ENCODE measurements around the gene IL37. TPM values are rescaled to one million over a fixed set of nuclear protein-coding genes. Genes with fewer than 3 reads are reported as not detected.
"Not testable (repeated sequence)": the region's sequence is repeated elsewhere in the genome, so short reads cannot be mapped to it uniquely, and the experiment has no call there.

The IL37 gene
- total RNA-seq, 1 donor from 2014 or later, result not detected

DNA sequence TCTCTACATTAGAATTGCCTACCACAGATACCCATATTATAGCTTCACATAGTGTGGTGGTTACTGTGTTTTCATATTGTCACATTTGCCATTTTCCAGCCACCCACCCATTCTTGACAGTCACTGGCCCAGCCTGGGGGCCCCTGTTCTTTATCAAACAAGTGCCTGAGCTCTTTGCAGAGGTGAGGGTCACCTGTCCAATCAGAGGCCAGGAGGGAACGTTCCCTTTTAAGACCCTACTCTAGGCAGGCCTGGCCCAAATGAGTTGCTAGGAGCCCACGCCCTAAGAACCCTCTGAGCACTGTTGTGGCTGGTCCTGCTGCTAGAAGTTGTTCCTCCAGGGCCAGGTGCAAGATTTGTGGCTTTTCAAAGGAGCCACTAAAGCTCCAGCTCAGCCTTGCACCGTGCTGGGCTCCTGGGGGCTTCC, 5.2 kb downstream of the IL37 start:
- no peak for ATAC-seq
- intact Hi-C loops (cut with DNase I), result no loop called here
- no peak for DNase-seq (ENCODE audit: missing footprints)

GRCh38 chr2:112916625-112917247, 5.8 kb downstream of the IL37 start:
- intact Hi-C loops (cut with DNase I), result no loop called here
- no peak for ATAC-seq
- no peak for DNase-seq (ENCODE audit: missing footprints)

DNA sequence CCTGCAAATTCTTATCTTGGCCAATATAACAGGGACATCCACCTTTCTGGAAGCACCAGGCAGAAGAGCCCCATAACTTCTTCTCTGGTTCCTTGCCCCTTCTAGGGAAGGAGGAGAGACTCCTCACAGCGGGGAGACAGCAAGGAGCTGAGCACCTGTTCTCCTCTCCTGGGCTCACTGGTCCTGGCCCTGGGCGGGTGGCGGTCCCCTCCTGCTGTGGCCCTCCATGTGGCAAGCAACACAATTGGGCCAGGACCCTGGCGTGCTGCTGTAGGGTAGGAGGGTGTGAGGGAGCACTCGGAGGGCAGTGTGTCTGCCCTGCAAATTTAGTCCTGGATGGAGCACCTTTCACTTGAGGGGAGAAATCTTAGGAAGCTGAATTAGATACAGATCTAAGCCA, 6.9 kb downstream of the IL37 start:
- ATAC-seq (no peak), DNase-seq (ENCODE audit: missing footprints) (no peak)
- intact Hi-C loops (cut with DNase I), result no loop called here

- intact Hi-C loops (cut with DNase I), result no loop called here
- DNase-seq (ENCODE audit: missing footprints) (no peak), ATAC-seq (no peak)
These were observed 7.3 kb downstream of the IL37 start for GRCh38 chr2:112918256-112918655.

- no peak for DNase-seq (ENCODE audit: missing footprints)
- ATAC-seq, result no peak
- intact Hi-C loops (cut with DNase I), result no loop called here
These were observed 8.1 kb downstream of the IL37 start for GRCh38 chr2:112919086-112919485.

GRCh38 chr2:112920923-112921532, 10.1 kb downstream of the IL37 start:
- intact Hi-C loops (cut with DNase I), result no loop called here
- ATAC-seq (no peak), DNase-seq (ENCODE audit: missing footprints) (no peak)

GRCh38 chr2:112921982-112922381, 11.0 kb downstream of the IL37 start:
- intact Hi-C loops (cut with DNase I), result no loop called here
- DNase-seq (ENCODE audit: missing footprints) (no peak), ATAC-seq (no peak)

DNA sequence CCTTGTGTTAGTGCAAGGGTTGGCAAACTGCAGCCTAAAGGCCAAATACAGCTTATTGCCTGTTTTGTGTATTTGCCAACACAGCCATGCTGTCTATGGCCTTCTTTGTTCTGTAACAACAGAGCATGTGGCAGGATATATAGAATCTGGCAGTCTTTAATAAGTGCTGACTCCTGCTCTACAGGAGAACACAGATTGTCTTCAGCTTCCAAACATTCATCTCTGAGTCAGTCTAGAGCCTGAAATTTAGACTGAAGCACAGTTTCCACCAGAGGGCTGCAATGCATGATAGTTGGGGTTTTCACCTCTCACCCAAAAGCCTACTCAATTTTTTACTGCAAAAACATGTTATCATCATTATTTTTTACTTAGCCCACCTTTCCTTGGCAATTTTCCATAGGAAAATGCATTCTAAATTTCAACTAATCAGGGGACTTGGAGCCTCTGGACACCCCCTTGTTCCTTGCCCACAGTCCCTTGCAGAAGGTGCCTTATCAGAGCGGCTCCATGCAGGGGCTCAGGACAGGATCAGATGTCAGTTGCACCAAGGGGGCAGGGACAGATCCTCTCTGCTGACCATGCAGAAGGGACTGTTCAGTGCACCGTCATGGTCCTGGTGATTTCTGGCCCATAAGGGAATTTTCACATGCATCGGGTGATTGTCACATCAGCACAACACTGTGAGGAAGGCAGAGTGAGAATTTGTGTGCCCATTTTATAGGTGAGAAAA, 12.4 kb downstream of the IL37 start:
- ATAC-seq (no peak), DNase-seq (ENCODE audit: missing footprints) (no peak)
- intact Hi-C loops (cut with DNase I), result no loop called here

DNA sequence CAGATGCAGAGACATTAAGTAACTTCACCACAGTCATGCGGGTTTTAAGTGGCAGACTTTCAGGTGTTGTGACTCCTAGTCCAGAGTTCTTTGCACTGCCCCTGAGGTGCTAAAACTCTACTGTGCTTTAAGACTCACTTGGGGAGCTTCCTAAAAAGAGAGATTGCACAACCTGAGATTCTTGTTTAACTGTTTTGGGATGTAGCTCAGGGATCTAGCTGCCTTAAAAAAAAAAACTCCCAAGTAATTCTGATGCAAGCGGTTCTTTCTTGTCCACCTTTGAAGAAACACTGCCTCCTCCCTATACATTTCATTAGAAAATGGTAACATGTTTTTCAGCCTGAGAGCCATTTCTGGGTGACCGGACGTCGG, 13.0 kb downstream of the IL37 start:
- no peak for DNase-seq (ENCODE audit: missing footprints)
- ATAC-seq, result no peak
- intact Hi-C loops (cut with DNase I), result no loop called here

GRCh38 chr2:112924360-112924759, 13.4 kb downstream of the IL37 start:
- no peak for ATAC-seq
- DNase-seq (ENCODE audit: missing footprints), result no peak
- intact Hi-C loops (cut with DNase I), result no loop called here

- no peak for DNase-seq (ENCODE audit: missing footprints)
- intact Hi-C loops (cut with DNase I), result no loop called here
- no peak for ATAC-seq
These were observed 13.9 kb downstream of the IL37 start for GRCh38 chr2:112924821-112925220.

DNA sequence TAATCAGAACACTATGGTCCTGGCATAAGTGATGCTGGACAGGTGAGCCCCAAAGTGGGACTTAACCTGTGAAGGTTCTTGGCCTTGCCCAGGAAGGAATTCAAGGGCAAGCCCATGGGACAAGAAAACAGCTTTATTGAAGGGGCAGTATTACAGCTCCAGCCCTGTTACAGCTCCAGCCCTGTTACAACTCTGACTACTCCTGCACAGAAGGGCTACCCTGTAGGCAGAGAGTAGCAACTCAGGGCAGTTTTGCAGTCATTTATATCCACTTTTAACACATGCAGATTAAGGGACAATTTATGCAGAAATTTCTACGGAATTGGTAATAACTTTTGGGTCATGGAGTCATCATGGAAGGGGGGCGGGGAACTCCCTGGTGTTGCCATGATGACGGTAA, 15.7 kb downstream of the IL37 start:
- ATAC-seq (no peak), DNase-seq (ENCODE audit: missing footprints) (no peak)
- intact Hi-C loops (cut with DNase I), result no loop called here

DNA sequence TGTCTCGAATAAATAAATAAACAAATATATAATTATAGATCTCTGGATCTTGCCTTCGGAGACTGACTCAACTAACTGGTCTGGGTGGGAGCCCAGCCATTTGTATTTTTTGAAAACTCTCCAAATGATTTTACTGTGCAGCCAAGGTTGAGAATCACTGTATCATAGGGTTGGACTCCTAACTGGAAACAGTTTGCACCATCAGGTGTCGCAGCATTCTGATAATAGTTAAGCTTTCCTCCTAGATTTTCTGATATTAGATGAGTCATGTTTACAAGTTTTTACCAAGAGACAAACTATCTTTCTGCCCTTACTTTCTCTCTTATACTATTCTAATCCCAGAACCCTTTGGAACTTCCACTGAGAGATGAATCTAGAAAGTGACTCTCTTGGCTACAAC, 16.8 kb downstream of the IL37 start:
- ATAC-seq, result no peak
- DNase-seq (ENCODE audit: missing footprints), result no peak
- intact Hi-C loops (cut with DNase I), result no loop called here

GRCh38 chr2:112933261-112933660, 22.3 kb downstream of the IL37 start:
- ATAC-seq, result no peak
- no peak for DNase-seq (ENCODE audit: missing footprints)
- intact Hi-C loops (cut with DNase I), result no loop called here

- DNase-seq (ENCODE audit: missing footprints); ATAC-seq; intact Hi-C loops (cut with DNase I): not testable (repeated sequence)
These were observed 23.2 kb downstream of the IL37 start for GRCh38 chr2:112934117-112934516.

DNA sequence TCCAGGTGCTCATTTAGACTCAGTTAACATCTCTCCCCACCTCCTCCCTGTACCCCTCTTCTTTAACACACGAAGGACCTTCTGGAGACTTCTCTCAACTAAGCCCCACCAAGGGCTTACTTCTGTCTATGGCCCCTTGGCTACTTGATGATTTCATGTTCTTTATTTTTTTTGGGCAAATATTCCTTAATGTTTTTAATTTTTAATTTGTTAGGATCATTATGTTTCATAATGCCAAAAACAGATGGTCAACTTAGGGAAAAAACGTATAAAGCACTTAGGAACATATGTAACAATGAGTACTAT, 25.9 kb downstream of the IL37 start:
- intact Hi-C loops (cut with DNase I), result no loop called here
- no peak for DNase-seq (ENCODE audit: missing footprints)
- no peak for ATAC-seq

GRCh38 chr2:112938904-112939303, 27.9 kb downstream of the IL37 start:
- ATAC-seq (no peak), DNase-seq (ENCODE audit: missing footprints) (no peak)
- intact Hi-C loops (cut with DNase I), result no loop called here

DNA sequence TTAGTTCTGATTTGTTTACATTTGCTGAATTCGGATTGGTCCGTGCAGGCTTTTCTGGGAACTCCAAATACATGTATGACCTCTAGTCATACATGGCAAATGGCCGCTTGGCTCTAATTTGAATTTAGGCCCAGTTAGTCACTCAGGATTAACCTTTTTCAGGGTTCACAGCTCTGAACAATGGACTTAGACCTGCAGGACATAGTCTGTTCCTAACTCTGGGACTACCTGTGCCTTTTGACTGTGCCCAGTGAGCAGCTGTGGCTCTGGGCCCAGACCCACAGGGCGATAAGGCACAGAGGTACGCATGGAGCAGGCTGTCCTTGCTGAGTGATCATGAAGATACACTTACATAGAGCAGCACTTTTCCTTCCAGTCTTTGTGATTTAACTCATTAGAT, 28.5 kb downstream of the IL37 start:
- ATAC-seq (peak; percentile 48), DNase-seq (ENCODE audit: missing footprints) (no peak)
- intact Hi-C loops (cut with DNase I), result no loop called here

DNA sequence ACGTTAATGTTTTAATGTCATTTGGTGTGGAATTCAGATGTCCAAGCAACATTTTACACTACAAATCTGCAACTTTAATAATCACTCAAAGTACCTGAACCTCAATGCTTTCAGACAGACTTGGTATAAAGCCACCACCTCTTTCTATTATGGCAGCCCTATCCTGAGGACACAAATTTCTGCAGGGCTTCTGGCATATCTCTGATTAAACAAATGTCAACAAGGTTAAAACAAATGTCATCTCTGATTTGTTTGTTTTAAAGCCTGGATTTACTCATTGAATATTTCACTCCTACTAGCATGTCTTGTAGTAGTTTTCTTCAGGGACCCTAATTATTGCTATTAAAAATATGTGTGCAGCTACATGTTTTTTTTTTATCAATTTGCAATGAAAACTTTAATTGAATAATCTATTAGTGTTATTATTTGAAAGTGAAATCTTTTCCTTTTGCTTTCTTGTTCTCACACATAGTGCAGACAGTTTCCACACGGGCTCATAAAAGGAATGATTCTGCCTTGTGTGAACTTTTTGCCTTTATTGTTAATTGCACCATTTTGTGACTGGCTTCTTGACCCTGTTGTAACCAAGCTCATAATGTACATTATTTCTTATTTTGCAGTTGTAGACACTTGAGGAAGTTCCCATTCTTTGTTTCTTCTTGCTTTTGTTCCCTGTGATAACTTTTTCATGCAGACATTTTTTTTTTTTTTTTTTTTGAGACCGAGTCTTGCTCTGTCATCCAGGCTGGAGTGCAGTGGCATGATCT, 30.1 kb downstream of the IL37 start:
- ATAC-seq, result no peak
- intact Hi-C loops (cut with DNase I), result loop anchor here (5.0 kb wide), 1 partner anchor 189 kb away; no protein-coding TSS in a partner anchor
- DNase-seq (ENCODE audit: missing footprints), result no peak

All from Right ventricle myocardium inferior (tissue), 1 donor.